Panc1 (cell line): Measurements from ENCODE around the gene ZNF57. TPM values are rescaled to one million over a fixed set of nuclear protein-coding genes. Genes with fewer than 3 reads are reported as not detected.
"Not testable (repeated sequence)": the region's sequence is repeated elsewhere in the genome, so short reads cannot be mapped to it uniquely, and the experiment has no call there.

ENCODE experiments used
- ATAC-seq: fragments of 200-7000 bp; cut with Tn5 transposase; 2 replicates; pipeline ENCODE4 v1.9.1; 2020; ENCODE audit warnings: mild to moderate bottlenecking, moderate library complexity
- BruUV-seq: library from RNA; stranded (reverse); fragments of 400-500 nt; replicated peaks from 2 replicates; lab custom pipeline; 2021; lab: Mats Ljungman, UMichigan
- CTCF ChIA-PET: fragments of 300-600 bp; sonication (Branson Sonifier 250); formaldehyde crosslinking; loops from one replicate; lab custom pipeline; 2022; ENCODE audit warnings: antibody characterized with exemption; lab: Charles Lee
- POLR2A ChIA-PET: fragments of 300-600 bp; sonication (Branson Sonifier 250); formaldehyde crosslinking; loops from one replicate; lab custom pipeline; 2022; ENCODE audit warnings: antibody characterized with exemption; lab: Charles Lee
- DNase-seq: peaks from one replicate; pipeline ENCODE4 v3.0.0-alpha.2; 2010; ENCODE audit warnings: low read depth, low spot score
- H3K27ac ChIP-seq: 2 replicates; pipeline ENCODE4 v1.5.1; 2011; ENCODE audit warnings: mild to moderate bottlenecking, low read length, inconsistent platforms
- H3K27me3 ChIP-seq: fragments of 200-500 bp; sonication (Bioruptor generic); 2 replicates; pipeline ENCODE4 v1.6.0; 2014; ENCODE audit warnings: low read length, inconsistent platforms; ENCODE audit not compliant: control insufficient read depth, insufficient read depth
- H3K36me3 ChIP-seq: fragments of 200-500 bp; sonication (Bioruptor generic); 2 replicates; pipeline ENCODE4 v1.5.1; 2014; ENCODE audit warnings: inconsistent platforms, mild to moderate bottlenecking, low read length, moderate library complexity; ENCODE audit not compliant: control insufficient read depth, insufficient read depth
- H3K4me1 ChIP-seq: 2 replicates; pipeline ENCODE4 v1.5.1; 2011; ENCODE audit warnings: inconsistent platforms, mild to moderate bottlenecking, low read length, moderate library complexity; ENCODE audit not compliant: control insufficient read depth, insufficient read depth
- H3K4me3 ChIP-seq, 2 experiments: 2 replicates each; pipeline ENCODE4 v1.5.1; 2011 to 2012; ENCODE audit warnings: low read depth in 2 of 2, low read length in 2 of 2, mild to moderate bottlenecking in 2 of 2, inconsistent platforms in 1 of 2, moderate library complexity in 1 of 2
- H3K9me3 ChIP-seq: fragments of 200-500 bp; sonication (Bioruptor generic); 2 replicates; pipeline ENCODE4 v1.5.1; 2014; ENCODE audit warnings: low read depth, mild to moderate bottlenecking, inconsistent platforms, low read length, moderate library complexity; ENCODE audit not compliant: control insufficient read depth, insufficient read depth
- CTCF ChIP-seq: fragments of 450-650 bp; IDR thresholded peaks from 2 replicates; pipeline ENCODE4 v1.5.1; 2017; ENCODE audit warnings: mild to moderate bottlenecking
- POLR2AphosphoS5 ChIP-seq: IDR thresholded peaks from 2 replicates; pipeline ENCODE4 v1.6.1; 2012; ENCODE audit warnings: mild to moderate bottlenecking, low read depth, low read length, moderate library complexity
- REST ChIP-seq, 2 experiments: IDR thresholded peaks; 2 replicates each; pipeline ENCODE4 v1.6.1; 2011 to 2012; ENCODE audit warnings: low read depth in 2 of 2, control low read depth in 1 of 2, low read length in 1 of 2, mild to moderate bottlenecking in 1 of 2, moderate library complexity in 1 of 2; ENCODE audit not compliant: insufficient read depth in 1 of 2
- SIN3A ChIP-seq: IDR thresholded peaks from 2 replicates; pipeline ENCODE4 v1.6.1; 2012; ENCODE audit warnings: low read depth, mild to moderate bottlenecking, low read length, moderate library complexity, borderline replicate concordance; ENCODE audit not compliant: insufficient read depth
- TCF7L2 ChIP-seq: IDR thresholded peaks from 2 replicates; pipeline ENCODE4 v1.6.1; 2011; ENCODE audit warnings: mild to moderate bottlenecking, low read depth, low read length, inconsistent platforms
- in situ Hi-C: cut with HindIII; loops from 2 replicates; pipeline ENCODE4 v1.10.0; 2016; ENCODE audit warnings: low sequenced_read_pairs, low pct_unique_long_range_greater_than_20kb
- intact Hi-C: fragments of 100-400 bp; cut with micrococcal nuclease; formaldehyde crosslinking; loops from one replicate; pipeline ENCODE4 v1.10.0; 2022; ENCODE audit not compliant: unreplicated experiment
- total RNA-seq: library from RNA; stranded (reverse); gene quantifications from one replicate; pipeline ENCODE4 v1.2.1, GENCODE V29; 2021; ENCODE audit not compliant: unreplicated experiment

The ZNF57 gene
- total RNA-seq, 1 experiment from 2014 or later: 4.9 TPM

- Histone ChIP-seq H3K36me3 (peaks cover 3% of the 10 kb centered on the region; the same call in 1 of the 2 replicates), H3K4me3 (no peak overlapping the region), H3K9me3 (peaks cover 31% of the 10 kb centered on the region), H3K27me3 (no peaks in the 10 kb centered on the region), H3K4me1 (no peaks in the 10 kb centered on the region), H3K27ac (no peak overlapping the region)
- in situ Hi-C loops: no loop called here
- ChIA-PET POLR2A (no interaction called here), CTCF (no interaction called here)
- DNase-seq (no peak), ATAC-seq (no peak)
- no TSS peak for BruUV-seq
- no peak for TF ChIP-seq TCF7L2
- TF ChIP-seq SIN3A: no peak
- no peak for TF ChIP-seq REST (IDR thresholded peaks at IDR 0.05; ENCODE audit: insufficient read depth in 1 of 2, low read depth in 2 of 2, low read length in 1 of 2)
- no peak for TF ChIP-seq CTCF
- TF ChIP-seq POLR2AphosphoS5: no peak
- intact Hi-C loops: no loop called here
These were observed 32.8 kb downstream of the ZNF57 start for GRCh38 chr19:2933490-2933910.

GRCh38 chr19:2935863-2936262 is 35.1 kb downstream of the ZNF57 start:
- in situ Hi-C loops, H3K4me1 ChIP-seq, POLR2A ChIA-PET, intact Hi-C loops, CTCF ChIA-PET, H3K4me3 ChIP-seq, H3K27me3 ChIP-seq, H3K36me3 ChIP-seq, BruUV-seq, ATAC-seq, DNase-seq, H3K27ac ChIP-seq: not testable (repeated sequence)
- peaks cover 29% of the 10 kb centered on the region for H3K9me3 ChIP-seq

- 0 out of 2 replicates have a peak, but pooled peaks cover 3% of the 10 kb centered on the region for H3K9me3 ChIP-seq
- ChIA-PET CTCF (interaction anchor here (0.6 kb wide), 2 partner anchors 57 to 93 kb away, joined by 3 to 5 read pairs; no protein-coding TSS in a partner anchor), POLR2A (no interaction called here)
- no peaks in the 10 kb centered on the region for H3K27me3 ChIP-seq
- H3K36me3 ChIP-seq: peaks cover 3% of the 10 kb centered on the region; the same call in 1 of the 2 replicates
- H3K4me3 ChIP-seq: peak overlapping the region; percentile 35 to 88
- in situ Hi-C loops: no loop called here
- ATAC-seq (no peak), DNase-seq (no peak)
- no TSS peak for BruUV-seq
- peak overlapping the region; percentile 57; the same call in 1 of the 2 replicates for H3K27ac ChIP-seq
- intact Hi-C loops: no loop called here
- TF ChIP-seq REST (IDR thresholded peaks at IDR 0.05; ENCODE audit: insufficient read depth in 1 of 2, low read depth in 2 of 2, low read length in 1 of 2): no peak
- no peak for TF ChIP-seq POLR2AphosphoS5
- TF ChIP-seq SIN3A: no peak
- no peak for TF ChIP-seq TCF7L2
- TF ChIP-seq CTCF: no peak
- no peaks in the 10 kb centered on the region; the same call in 1 of the 2 replicates for H3K4me1 ChIP-seq
These were observed 42.4 kb downstream of the ZNF57 start for GRCh38 chr19:2942928-2943640.
